NB4 (cell line): ENCODE results near the gene KRT72.

Experiments used
- CTCF ChIP-seq: IDR thresholded peaks from one replicate; pipeline ENCODE4 v1.5.1; 2012; ENCODE audit warnings: low read depth, low read length
- MAX ChIP-seq: IDR thresholded peaks from 2 replicates; pipeline ENCODE4 v1.6.1; 2011; ENCODE audit warnings: low read depth, low read length
- MYC ChIP-seq: IDR thresholded peaks from 2 replicates; pipeline ENCODE4 v1.6.1; 2011; ENCODE audit warnings: low read depth, low read length
- POLR2A ChIP-seq: IDR thresholded peaks from 2 replicates; pipeline ENCODE4 v1.6.1; 2011; ENCODE audit warnings: mild to moderate bottlenecking; ENCODE audit not compliant: insufficient read length; ENCODE audit errors: extremely low read depth

GRCh38 chr12:52606096-52606495 lies 4.8 kb upstream of the KRT72 start:
- TF ChIP-seq CTCF (no peak), MAX (no peak), POLR2A (no peak), MYC (no peak)
